Astrocyte of the cerebellum (primary cell): ENCODE results near the gene CRK.
"Not testable (repeated sequence)": the region's sequence is repeated elsewhere in the genome, so short reads cannot be mapped to it uniquely, and the experiment has no call there.

ENCODE experiments used
- DNase-seq: peaks from one replicate; pipeline ENCODE4 v3.0.0-alpha.2; 2011; ENCODE audit warnings: low read depth
- H3K4me3 ChIP-seq: 2 replicates; pipeline ENCODE4 v1.5.1; 2011; ENCODE audit warnings: mild to moderate bottlenecking, low read depth, low read length, moderate library complexity
- CTCF ChIP-seq: IDR thresholded peaks from 2 replicates; pipeline ENCODE4 v1.5.1; 2012; ENCODE audit warnings: low read length, low read depth, moderate library complexity, mild to moderate bottlenecking; ENCODE audit errors: missing control alignments
- in situ Hi-C: cut with HindIII; loops from 2 replicates; pipeline ENCODE4 v1.10.0; 2017; ENCODE audit warnings: low sequenced_read_pairs

CRK gene

GRCh38 chr17:1446201-1446600 is 9.8 kb downstream of the CRK start:
- in situ Hi-C loops, result loop anchor here (5.0 kb wide), 1 partner anchor 61 kb away; no protein-coding TSS in a partner anchor
- DNase-seq, result no peak
- no peak overlapping the region for H3K4me3 ChIP-seq
- no peak for TF ChIP-seq CTCF

- in situ Hi-C loops, result loop anchor here (5.0 kb wide), 1 partner anchor 62 kb away; no protein-coding TSS in a partner anchor
- DNase-seq, H3K4me3 ChIP-seq: not testable (repeated sequence)
Observed at GRCh38 chr17:1445695-1446094, 10.3 kb downstream of the CRK start.

- H3K4me3 ChIP-seq, in situ Hi-C loops, DNase-seq: not testable (repeated sequence)
Observed at GRCh38 chr17:1442721-1443120, 13.3 kb downstream of the CRK start.

- H3K4me3 ChIP-seq, result no peak overlapping the region
- TF ChIP-seq CTCF, result no peak
- in situ Hi-C loops, result no loop called here
- no peak for DNase-seq
Observed at GRCh38 chr17:1442187-1442586, 13.8 kb downstream of the CRK start.

- in situ Hi-C loops, result no loop called here
- TF ChIP-seq CTCF, result no peak
- no peak for DNase-seq
- H3K4me3 ChIP-seq, result no peak overlapping the region
Observed at GRCh38 chr17:1440921-1441320, 15.1 kb downstream of the CRK start.

GRCh38 chr17:1438593-1439083 is 17.4 kb downstream of the CRK start:
- H3K4me3 ChIP-seq, result no peak overlapping the region
- in situ Hi-C loops, result no loop called here
- TF ChIP-seq CTCF, result no peak
- DNase-seq, result no peak

GRCh38 chr17:1435326-1435725 is 20.7 kb downstream of the CRK start:
- DNase-seq, result no peak
- TF ChIP-seq CTCF, result no peak
- in situ Hi-C loops, result no loop called here
- no peak overlapping the region for H3K4me3 ChIP-seq

GRCh38 chr17:1434150-1434549 is 21.9 kb downstream of the CRK start:
- in situ Hi-C loops, result no loop called here
- DNase-seq, result no peak
- TF ChIP-seq CTCF, result no peak
- no peak overlapping the region for H3K4me3 ChIP-seq
